Kidney epithelial cell (primary cell): ENCODE measurements around the gene VSIG2. TPM values are rescaled to one million over a fixed set of nuclear protein-coding genes. Genes with fewer than 3 reads are reported as not detected.

Experiments used
- DNase-seq: peaks from one replicate; pipeline ENCODE4 v3.0.0-alpha.2; 2010; ENCODE audit warnings: low read depth
- H3K27me3 ChIP-seq: 2 replicates; pipeline ENCODE4 v1.6.0; 2011; ENCODE audit warnings: low read length; ENCODE audit not compliant: control insufficient read depth, insufficient read depth
- H3K36me3 ChIP-seq: 2 replicates; pipeline ENCODE4 v1.5.1; 2011; ENCODE audit warnings: low read length; ENCODE audit not compliant: control insufficient read depth, insufficient read depth
- H3K4me3 ChIP-seq: 2 replicates; pipeline ENCODE4 v1.5.1; 2011; ENCODE audit warnings: low read depth, mild to moderate bottlenecking, control low read depth, low read length
- total RNA-seq: library from RNA; depleted of rRNA; stranded (reverse); fragments of >200 nt; gene quantifications from 2 replicates; pipeline ENCODE4 v1.2.3, GENCODE V29; 2015
- TF ChIP-seq, protein P1 (sequence below): IDR thresholded peaks from 2 replicates; pipeline ENCODE4 v1.5.1; 2011; ENCODE audit warnings: mild to moderate bottlenecking, moderate library complexity, low read length, control low read depth, inconsistent platforms; ENCODE audit not compliant: insufficient read depth, poor library complexity, severe bottlenecking

VSIG2 gene
- total RNA-seq, 1 donor from 2014 or later = 0.50 TPM

DNA sequence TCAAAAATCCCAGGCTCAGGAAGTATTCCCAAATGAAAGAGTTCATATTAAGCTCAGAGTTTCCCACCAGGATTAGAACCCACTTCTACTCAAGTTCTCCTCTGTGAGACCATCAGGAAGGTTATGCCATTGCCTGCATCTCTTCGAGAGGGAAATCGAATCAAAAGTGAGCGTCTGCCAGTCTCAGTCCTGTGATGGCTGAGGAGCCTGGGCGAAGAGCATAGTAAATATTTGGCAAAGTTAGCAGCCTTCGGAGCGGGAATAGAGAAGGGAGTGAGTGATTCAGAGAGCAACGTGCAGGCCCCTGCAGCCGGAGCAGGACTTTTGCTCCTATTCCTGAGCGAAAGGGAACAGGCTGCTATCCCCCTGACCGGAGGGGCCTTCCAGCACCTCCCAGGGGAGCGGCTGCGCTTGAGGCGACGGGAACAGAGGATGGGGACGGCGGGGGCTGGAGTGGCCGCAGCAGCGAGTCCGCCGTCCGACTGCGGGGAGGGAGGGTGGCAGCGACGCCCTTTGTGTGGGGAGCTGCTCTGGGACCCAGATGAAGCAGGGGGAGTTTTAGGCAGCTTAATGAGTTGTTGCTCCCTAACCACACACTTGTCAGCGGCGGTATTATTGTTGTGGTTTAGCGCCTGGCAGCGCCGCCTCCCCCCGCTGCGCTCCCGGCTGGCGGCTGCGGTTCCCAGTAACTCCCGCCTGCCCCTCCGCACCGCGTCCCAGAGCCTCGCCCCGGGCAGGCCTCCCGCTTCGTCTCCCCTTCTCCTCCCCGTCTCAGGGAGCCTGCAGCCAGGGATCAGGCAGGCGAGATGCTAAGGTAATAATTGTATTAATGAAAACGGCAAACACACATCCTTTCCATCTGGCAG, 34.0 kb downstream of the VSIG2 start:
- peaks cover 37% of the 10 kb centered on the region for H3K27me3 ChIP-seq
- no peak for DNase-seq
- TF ChIP-seq, protein P1, sequence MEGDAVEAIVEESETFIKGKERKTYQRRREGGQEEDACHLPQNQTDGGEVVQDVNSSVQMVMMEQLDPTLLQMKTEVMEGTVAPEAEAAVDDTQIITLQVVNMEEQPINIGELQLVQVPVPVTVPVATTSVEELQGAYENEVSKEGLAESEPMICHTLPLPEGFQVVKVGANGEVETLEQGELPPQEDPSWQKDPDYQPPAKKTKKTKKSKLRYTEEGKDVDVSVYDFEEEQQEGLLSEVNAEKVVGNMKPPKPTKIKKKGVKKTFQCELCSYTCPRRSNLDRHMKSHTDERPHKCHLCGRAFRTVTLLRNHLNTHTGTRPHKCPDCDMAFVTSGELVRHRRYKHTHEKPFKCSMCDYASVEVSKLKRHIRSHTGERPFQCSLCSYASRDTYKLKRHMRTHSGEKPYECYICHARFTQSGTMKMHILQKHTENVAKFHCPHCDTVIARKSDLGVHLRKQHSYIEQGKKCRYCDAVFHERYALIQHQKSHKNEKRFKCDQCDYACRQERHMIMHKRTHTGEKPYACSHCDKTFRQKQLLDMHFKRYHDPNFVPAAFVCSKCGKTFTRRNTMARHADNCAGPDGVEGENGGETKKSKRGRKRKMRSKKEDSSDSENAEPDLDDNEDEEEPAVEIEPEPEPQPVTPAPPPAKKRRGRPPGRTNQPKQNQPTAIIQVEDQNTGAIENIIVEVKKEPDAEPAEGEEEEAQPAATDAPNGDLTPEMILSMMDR = no peak
- peak overlapping the region; percentile 30 for H3K4me3 ChIP-seq
- no peaks in the 10 kb centered on the region for H3K36me3 ChIP-seq

DNA sequence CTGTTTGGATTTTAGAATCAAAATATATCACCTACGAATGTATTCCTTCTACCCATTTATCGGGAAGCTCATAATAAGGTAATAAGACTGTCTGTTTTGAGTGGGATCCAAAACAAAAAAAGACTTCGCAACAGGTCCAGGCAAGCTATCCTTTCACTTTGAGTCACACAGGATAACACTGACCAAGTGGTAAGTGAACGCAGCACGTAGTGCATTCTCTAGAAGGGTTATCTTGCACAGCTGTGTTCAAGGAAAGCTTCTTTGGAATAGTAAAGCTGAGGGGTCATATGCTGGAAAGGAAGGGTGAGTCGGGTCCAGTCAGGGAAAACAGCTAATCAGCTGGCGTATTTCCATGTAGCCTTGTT, 34.7 kb downstream of the VSIG2 start:
- TF ChIP-seq, protein P1 = no peak
- DNase-seq = no peak
- Histone ChIP-seq H3K36me3 (no peaks in the 10 kb centered on the region), H3K27me3 (peaks cover 37% of the 10 kb centered on the region), H3K4me3 (no peak overlapping the region)

DNA sequence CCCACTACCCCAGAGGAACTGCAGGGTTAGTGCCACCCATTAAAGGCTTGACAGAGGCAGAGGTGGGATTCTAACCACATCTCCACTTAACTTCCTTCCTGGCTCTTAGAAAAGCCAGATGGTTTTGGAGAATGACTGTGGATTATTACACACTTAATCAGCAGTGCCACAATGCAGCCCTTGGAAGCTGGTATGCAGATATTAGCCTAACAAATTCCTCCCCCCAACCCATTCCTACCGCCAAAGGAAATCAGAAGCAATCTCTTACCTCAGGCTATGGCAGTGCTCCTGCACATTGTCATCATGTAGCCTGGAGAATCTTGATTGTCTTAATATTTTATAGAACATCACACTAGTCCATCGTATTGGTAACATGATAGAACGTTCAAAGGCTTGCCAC, 35.5 kb downstream of the VSIG2 start:
- Histone ChIP-seq H3K4me3 (no peak overlapping the region), H3K36me3 (no peaks in the 10 kb centered on the region)
- no peak for DNase-seq

GRCh38 chr11:124712392-124712791, 39.7 kb downstream of the VSIG2 start:
- DNase-seq = no peak
- H3K4me3 ChIP-seq = no peak overlapping the region
- H3K27me3 ChIP-seq = peaks cover 2% of the 10 kb centered on the region
- no peaks in the 10 kb centered on the region for H3K36me3 ChIP-seq
- TF ChIP-seq, protein P1 = no peak

More for the DNA sequence above, 35.5 kb downstream of the VSIG2 start:
- H3K27me3 ChIP-seq = peaks cover 33% of the 10 kb centered on the region
- TF ChIP-seq, protein P1 = no peak

DNA sequence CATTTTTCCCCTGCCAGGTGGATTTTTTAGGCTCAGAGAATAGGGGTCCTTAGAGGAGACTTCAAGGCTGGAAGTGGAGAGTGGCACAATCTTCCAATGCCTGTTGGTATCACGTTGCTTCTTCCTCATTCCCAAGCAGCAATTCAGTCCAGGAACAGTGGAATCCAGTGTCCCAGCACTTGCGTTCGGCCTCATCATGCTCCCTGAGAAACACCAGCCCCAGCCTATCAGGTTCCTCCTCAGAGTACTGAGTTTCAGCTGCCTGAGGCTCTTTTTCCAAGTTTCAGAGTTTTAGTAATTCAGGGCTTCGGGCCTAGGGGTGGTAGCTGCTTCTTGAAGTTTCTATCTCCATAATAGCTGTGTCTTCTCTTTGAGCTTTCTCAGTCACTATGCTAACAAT, 44.2 kb downstream of the VSIG2 start:
- Histone ChIP-seq H3K36me3 (no peaks in the 10 kb centered on the region), H3K27me3 (no peaks in the 10 kb centered on the region), H3K4me3 (no peak overlapping the region)
- DNase-seq = no peak
- TF ChIP-seq, protein P1 = no peak

- H3K36me3 ChIP-seq = no peaks in the 10 kb centered on the region
- H3K4me3 ChIP-seq = no peak overlapping the region
- TF ChIP-seq, protein P1 = no peak
- no peak for DNase-seq
- no peaks in the 10 kb centered on the region for H3K27me3 ChIP-seq
Observed at GRCh38 chr11:124700028-124700427, 52.0 kb downstream of the VSIG2 start.
